DOHH2 (cell line): ENCODE results near the gene TNFRSF21.

Experiments used
- H3F3A ChIP-seq: fragments of 200-600 bp; sonication (generic), shearing (Covaris generic); 2 replicates; pipeline ENCODE4 v1.6.0; 2016; ENCODE audit warnings: antibody characterized with exemption, mild to moderate bottlenecking; ENCODE audit not compliant: control insufficient read depth, insufficient read depth
- H3K27ac ChIP-seq: fragments of 200-600 bp; sonication (generic); 2 replicates; pipeline ENCODE4 v1.5.1; 2014; ENCODE audit warnings: low read depth, mild to moderate bottlenecking, low read length, moderate library complexity
- H3K27me3 ChIP-seq: fragments of 200-600 bp; sonication (generic); 2 replicates; pipeline ENCODE4 v1.6.1; 2014; ENCODE audit warnings: mild to moderate bottlenecking, low read length, mixed read lengths; ENCODE audit not compliant: control insufficient read depth
- H3K36me3 ChIP-seq: fragments of 200-600 bp; sonication (generic); 2 replicates; pipeline ENCODE4 v1.6.1; 2014; ENCODE audit warnings: mild to moderate bottlenecking, low read length, moderate library complexity, mixed read lengths; ENCODE audit not compliant: control insufficient read depth
- H3K4me1 ChIP-seq: fragments of 200-600 bp; sonication (generic); 2 replicates; pipeline ENCODE4 v1.6.1; 2014; ENCODE audit warnings: mild to moderate bottlenecking, low read length, mixed read lengths; ENCODE audit not compliant: control insufficient read depth
- H3K4me2 ChIP-seq: fragments of 200-600 bp; sonication (generic); 2 replicates; pipeline ENCODE4 v1.6.0; 2014; ENCODE audit warnings: mild to moderate bottlenecking, low read length, moderate library complexity
- H3K4me3 ChIP-seq: fragments of 200-600 bp; sonication (generic); 2 replicates; pipeline ENCODE4 v1.5.1; 2014; ENCODE audit warnings: mild to moderate bottlenecking, low read length, mixed read lengths
- H3K79me2 ChIP-seq: fragments of 200-600 bp; sonication (generic); 2 replicates; pipeline ENCODE4 v1.6.1; 2014; ENCODE audit warnings: mild to moderate bottlenecking, low read length, mixed read lengths; ENCODE audit not compliant: control insufficient read depth
- H3K9me2 ChIP-seq: fragments of 200-600 bp; sonication (generic); replicated peaks from 2 replicates; pipeline ENCODE4 v1.6.1; 2014; ENCODE audit warnings: mild to moderate bottlenecking, low read length, mixed read lengths; ENCODE audit not compliant: control insufficient read depth
- H3K9me3 ChIP-seq: fragments of 200-600 bp; sonication (generic); 2 replicates; pipeline ENCODE4 v1.6.1; 2014; ENCODE audit warnings: antibody characterized with exemption, low read length, mixed read lengths; ENCODE audit not compliant: control insufficient read depth, insufficient read depth
- H4K20me1 ChIP-seq: fragments of 200-600 bp; sonication (generic); 2 replicates; pipeline ENCODE4 v1.6.0; 2014; ENCODE audit warnings: low read depth, mild to moderate bottlenecking, antibody characterized with exemption, low read length, moderate library complexity; ENCODE audit not compliant: control insufficient read depth, insufficient read depth
- CTCF ChIP-seq: fragments of 200-600 bp; sonication (generic); IDR thresholded peaks from one replicate; pipeline ENCODE4 v1.5.1; 2014; ENCODE audit warnings: antibody characterized with exemption, mild to moderate bottlenecking, low read depth, low read length; ENCODE audit not compliant: poor library complexity, severe bottlenecking
- EZH2phosphoT487 ChIP-seq: fragments of 200-600 bp; sonication (generic); IDR thresholded peaks from 2 replicates; pipeline ENCODE4 v1.6.1; 2017; ENCODE audit warnings: borderline replicate concordance, mild to moderate bottlenecking, antibody characterized with exemption, low read length, moderate library complexity, mixed read lengths

TNFRSF21 gene

GRCh38 chr6:47283993-47284392 lies 25.7 kb downstream of the TNFRSF21 start:
- Histone ChIP-seq H3K9me3 (no peaks in the 10 kb centered on the region), H3K9me2 (no peaks in the 10 kb centered on the region), H3K27me3 (no peaks in the 10 kb centered on the region), H3K36me3 (peaks cover 8% of the 10 kb centered on the region), H3K27ac (no peak overlapping the region), H3K4me1 (no peaks in the 10 kb centered on the region), H3K4me2 (no peak overlapping the region), H4K20me1 (no peaks in the 10 kb centered on the region), H3F3A (no peaks in the 10 kb centered on the region), H3K4me3 (no peak overlapping the region), H3K79me2 (no peaks in the 10 kb centered on the region)
- TF ChIP-seq CTCF = no peak
- no peak for TF ChIP-seq EZH2phosphoT487

- H4K20me1 ChIP-seq = no peaks in the 10 kb centered on the region
- no peak overlapping the region for H3K4me3 ChIP-seq
- H3K9me2 ChIP-seq = no peaks in the 10 kb centered on the region
- no peak for TF ChIP-seq CTCF
- no peak for TF ChIP-seq EZH2phosphoT487
- H3K79me2 ChIP-seq = no peaks in the 10 kb centered on the region
- no peaks in the 10 kb centered on the region for H3F3A ChIP-seq
- H3K4me2 ChIP-seq = no peak overlapping the region
- H3K27me3 ChIP-seq = no peaks in the 10 kb centered on the region
- no peaks in the 10 kb centered on the region for H3K36me3 ChIP-seq
- no peaks in the 10 kb centered on the region for H3K9me3 ChIP-seq
- H3K27ac ChIP-seq = no peak overlapping the region
- peaks cover 3% of the 10 kb centered on the region; the same call in 1 of the 2 replicates for H3K4me1 ChIP-seq
Observed at GRCh38 chr6:47278545-47278944, 31.2 kb downstream of the TNFRSF21 start.

DNA sequence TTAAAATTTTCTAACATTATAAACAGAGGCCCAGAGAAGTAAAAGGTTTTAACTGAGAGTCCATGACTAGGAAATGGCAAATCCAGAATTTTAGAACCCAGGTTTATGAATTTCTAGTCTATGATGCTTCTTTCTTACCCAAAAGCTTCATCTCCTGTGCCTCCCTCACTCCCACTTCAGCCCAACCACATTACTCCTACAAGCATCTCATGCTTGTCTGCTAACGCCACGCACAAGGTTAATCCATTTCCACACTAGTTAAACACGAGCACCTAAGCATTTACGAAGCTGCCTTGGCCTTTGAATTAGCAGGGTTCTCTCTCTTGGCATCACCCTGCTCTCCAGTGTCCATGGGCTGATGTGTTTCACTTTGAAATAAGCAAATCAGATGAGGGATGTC lies 32.0 kb downstream of the TNFRSF21 start:
- TF ChIP-seq EZH2phosphoT487 (no peak), CTCF (no peak)
- no peaks in the 10 kb centered on the region for H4K20me1 ChIP-seq
- H3K4me3 ChIP-seq = no peak overlapping the region
- no peaks in the 10 kb centered on the region for H3K9me3 ChIP-seq
- H3K27ac ChIP-seq = no peak overlapping the region
- no peaks in the 10 kb centered on the region for H3K36me3 ChIP-seq
- no peaks in the 10 kb centered on the region for H3F3A ChIP-seq
- no peaks in the 10 kb centered on the region for H3K9me2 ChIP-seq
- no peaks in the 10 kb centered on the region for H3K79me2 ChIP-seq
- no peak overlapping the region for H3K4me2 ChIP-seq
- peaks cover 3% of the 10 kb centered on the region; the same call in 1 of the 2 replicates for H3K4me1 ChIP-seq
- H3K27me3 ChIP-seq = no peaks in the 10 kb centered on the region

GRCh38 chr6:47276377-47276776 lies 33.3 kb downstream of the TNFRSF21 start:
- no peak overlapping the region for H3K27ac ChIP-seq
- no peaks in the 10 kb centered on the region for H3K36me3 ChIP-seq
- peaks cover 3% of the 10 kb centered on the region; the same call in 1 of the 2 replicates for H3K4me1 ChIP-seq
- H4K20me1 ChIP-seq = no peaks in the 10 kb centered on the region
- H3K79me2 ChIP-seq = no peaks in the 10 kb centered on the region
- no peaks in the 10 kb centered on the region for H3K9me2 ChIP-seq
- no peaks in the 10 kb centered on the region for H3K9me3 ChIP-seq
- H3K4me3 ChIP-seq = no peak overlapping the region
- TF ChIP-seq CTCF (no peak), EZH2phosphoT487 (no peak)
- no peak overlapping the region for H3K4me2 ChIP-seq
- no peaks in the 10 kb centered on the region for H3F3A ChIP-seq
- no peaks in the 10 kb centered on the region for H3K27me3 ChIP-seq
